HG02642 (cell line): ENCODE data around the gene PADI4.

Experiments used
- ATAC-seq: cut with Tn5 transposase; IDR thresholded peaks from one replicate; pipeline ENCODE4 v1.9.1; 2021; ENCODE audit warnings: mild to moderate bottlenecking; ENCODE audit not compliant: unreplicated experiment, poor library complexity

PADI4 gene

DNA sequence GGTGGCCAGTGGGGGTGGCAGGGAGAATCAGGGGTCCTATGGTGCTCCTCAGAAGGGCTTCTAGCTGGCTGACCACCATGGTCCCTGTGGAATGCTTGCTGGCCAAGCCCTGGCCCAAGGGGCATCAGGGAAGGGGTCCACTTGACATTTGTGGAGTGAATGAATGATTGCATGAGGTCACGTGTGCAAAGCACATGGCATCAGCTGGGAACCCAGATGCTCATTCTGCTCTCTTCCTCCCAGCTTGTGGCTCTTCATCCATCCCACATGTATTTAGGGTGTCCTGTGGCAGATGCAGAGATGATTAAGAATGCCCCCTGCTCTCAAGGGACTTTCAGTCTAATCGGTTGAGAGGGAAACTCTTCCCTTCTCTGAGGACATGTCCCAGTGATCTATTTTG is 27.1 kb upstream of the PADI4 start:
- no peak for ATAC-seq

DNA sequence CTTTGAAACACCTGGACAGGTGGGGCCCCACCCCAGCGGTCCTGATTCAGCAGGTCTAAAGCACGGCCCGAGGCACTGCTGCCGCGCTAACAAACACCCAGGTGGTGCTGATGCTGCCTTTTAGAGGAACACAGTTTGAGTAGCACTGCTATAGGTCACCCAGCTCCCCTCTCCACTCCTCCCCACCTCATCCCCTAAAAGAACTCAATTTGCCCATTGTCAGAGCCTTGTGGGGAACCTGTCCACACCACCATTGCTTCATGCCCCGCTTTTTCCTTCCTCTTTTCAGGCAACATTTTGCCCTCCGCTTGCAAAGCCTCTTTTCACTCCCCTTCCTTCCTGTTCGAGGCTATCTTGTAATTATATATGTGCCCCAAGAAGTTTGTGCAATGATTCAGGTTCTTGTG is 26.2 kb upstream of the PADI4 start:
- no peak for ATAC-seq

DNA sequence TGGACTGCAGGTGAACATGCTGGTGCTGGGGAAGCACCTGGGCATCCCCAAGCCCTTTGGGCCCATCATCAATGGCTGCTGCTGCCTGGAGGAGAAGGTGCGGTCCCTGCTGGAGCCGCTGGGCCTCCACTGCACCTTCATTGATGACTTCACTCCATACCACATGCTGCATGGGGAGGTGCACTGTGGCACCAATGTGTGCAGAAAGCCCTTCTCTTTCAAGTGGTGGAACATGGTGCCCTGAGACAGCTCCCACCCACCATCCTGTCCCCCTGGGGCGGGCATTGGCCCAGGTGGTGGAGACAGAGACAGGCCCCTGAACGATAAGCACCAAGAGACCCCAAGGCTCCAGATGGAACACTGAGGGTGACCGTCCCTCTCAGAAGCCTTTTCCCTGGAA is 25.2 kb upstream of the PADI4 start:
- ATAC-seq, result no peak

DNA sequence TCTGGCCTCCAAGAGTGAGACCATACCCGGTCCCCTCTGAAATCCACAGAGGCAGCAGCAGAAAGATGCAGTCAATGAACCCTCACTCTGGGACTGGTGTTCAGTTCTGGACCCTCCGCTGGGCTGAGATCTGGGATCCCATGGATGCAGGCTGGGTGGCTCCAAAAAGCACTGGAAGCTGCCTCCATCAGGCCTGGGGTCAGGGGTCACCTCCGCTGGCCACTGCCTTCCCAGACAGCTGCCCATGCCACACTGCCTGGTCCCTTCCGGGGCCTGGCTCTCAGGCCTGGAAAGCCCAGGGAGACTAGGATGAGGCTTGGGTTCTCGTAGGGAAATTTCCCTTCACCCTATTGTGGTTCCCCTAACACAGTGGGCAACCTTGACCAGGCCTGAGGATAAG is 21.4 kb upstream of the PADI4 start:
- ATAC-seq, result no peak

DNA sequence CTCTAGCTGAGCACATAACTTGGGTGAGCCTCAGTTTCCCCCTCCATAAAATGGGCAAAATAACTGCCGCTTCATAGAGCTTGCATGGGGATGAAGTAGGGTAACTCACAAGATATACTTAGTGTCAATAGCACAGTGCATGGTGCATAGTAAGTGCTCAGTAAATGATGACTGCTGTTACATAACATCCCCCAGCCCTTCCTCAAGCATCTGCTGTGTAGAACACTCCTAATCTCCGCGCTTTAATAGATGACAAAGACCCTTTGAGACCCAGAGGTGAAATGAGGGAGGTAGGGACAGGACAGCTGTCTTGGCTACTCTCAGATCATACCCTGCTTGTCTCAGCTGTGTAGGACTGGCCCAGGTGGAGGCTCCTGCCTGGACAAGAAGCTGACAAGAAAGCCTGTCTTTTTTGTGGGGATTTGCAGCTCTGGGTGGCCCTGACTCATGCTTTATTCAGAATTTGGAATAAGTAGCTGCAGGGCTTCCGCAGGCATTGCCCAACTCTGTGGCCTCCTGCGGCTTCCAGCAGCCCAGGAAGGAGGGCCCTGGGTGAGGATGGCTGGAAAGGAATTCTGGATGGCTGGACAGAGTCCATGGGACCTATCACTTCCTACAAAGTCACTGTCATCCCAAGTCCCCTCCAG is 20.7 kb upstream of the PADI4 start:
- ATAC-seq, result no peak

DNA sequence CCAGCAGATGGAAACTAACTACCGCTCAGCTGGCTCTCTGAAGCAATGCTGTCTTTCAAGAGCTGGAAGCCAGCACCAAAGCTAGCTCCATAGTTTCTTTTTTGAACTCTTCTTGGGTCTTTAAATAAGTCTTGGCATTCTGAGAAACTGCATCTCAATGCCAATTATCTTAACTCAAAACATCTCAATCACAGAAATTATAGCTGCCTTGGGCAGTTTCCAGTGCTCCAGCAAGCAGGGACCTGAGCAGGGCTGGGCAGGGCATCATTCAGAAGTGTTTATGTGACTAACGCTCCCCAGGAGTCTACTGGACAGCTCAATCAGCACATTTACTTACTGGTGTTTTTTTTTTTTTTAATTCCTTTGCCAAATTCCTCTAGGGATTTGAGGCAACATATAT is 18.3 kb upstream of the PADI4 start:
- ATAC-seq, result no peak

DNA sequence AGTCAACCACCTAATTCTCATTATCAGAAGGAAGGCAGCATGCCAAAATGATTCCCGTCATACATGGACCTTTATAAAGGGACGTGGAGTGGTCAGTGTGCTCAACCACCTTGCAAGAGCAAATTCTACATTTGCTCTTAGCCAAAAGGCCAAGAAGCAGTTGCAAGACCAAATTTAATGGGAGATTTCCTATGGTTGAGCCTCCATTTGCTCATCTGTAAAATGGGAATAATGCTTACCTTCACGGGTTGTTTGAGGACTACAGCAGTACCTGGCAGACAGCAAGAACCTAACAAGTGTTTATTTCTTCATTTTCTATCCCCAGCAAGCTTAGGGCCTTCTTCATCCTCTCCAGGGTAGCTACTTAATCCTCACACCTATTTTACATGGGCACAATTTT is 17.4 kb upstream of the PADI4 start:
- no peak for ATAC-seq

DNA sequence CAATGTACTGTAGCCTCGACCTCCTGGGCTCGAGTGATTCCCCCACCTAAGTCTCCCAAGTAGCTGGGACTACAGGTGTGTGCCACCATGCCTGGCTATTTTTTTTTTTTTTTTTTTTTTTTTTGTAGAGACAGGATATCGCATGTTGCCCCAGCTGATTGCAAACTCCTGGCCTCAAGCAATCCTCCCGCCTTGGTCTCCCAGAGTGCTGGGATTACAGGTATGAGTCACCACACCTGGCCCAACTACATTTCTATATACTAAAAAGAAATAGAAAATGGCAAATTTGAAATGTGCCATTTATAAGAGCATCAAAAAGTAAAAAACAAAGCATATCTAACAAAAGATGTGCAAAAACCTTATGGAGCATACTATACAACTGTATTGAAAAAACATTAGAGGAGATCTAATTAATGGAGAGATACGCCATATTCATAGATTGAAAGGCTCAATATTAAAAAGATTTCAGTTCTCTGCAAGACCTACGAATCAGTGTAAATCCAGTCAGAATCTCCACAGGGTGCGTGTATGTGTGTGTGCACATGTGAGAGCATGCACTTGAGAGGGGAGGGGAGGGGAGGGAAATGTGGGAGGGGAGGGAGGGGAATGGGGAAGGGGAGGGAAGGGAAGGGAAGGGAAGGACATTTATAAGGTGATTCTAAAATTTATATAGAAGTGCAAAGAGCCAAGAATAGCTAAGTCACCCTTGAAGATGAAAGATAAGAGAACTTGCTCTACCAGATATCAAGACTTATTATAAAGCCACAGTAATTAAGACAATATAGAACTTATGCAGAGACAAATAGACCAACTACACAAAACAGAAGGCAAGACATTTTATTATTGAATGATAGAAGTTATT is 15.5 kb upstream of the PADI4 start:
- no peak for ATAC-seq

DNA sequence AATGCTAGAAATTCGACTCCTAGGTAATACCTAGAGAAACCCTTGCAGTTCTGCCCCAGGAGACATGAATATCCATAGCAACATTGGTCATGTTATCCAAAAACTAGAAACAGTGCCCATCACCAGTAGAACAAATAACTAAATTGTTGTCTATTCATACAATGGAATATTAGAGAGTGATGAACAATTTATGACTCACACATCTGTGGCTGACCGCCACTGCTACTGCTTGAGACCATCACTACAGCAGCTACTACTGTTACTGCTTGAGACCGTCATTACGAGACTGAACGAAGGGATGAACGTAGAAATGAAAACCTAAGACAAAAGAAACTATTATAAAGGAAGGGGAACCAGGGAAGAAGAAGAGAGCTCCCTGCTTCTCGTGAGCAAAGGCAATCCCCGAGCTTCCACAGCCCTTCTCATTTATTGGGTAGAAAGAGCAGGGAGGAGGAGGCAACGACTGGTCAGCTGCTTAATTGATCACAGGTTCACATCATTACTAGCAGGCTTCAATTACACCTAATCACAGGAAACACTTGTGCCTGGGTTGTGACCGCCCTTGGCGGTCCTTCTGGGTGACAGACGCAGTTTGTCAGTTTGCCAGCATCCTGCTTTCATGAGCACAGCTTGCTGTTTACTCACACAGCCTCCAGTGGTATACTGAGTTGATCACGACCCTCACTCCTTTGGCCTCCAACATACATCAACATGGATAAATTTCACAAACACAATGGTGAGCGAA is 14.1 kb upstream of the PADI4 start:
- no peak for ATAC-seq

DNA sequence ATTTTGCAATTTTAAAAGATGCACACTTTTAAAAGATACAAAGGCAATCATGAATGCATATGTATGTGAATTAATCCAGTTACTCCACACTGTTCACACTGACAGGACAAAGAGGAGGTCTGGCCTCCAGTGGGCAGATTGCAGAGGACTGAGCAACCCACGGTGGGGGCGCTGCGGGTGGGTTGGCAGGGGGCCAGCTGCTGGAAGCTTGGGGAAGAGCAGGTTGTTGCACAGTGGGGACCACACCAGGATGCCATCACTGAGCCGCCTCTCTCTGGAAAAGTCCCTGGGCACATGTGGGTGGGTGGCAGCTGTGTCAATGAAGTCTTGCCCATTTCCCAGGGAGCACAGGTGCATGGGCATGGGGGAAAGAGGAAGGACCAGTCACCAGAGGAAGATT is 12.7 kb upstream of the PADI4 start:
- ATAC-seq, result no peak

DNA sequence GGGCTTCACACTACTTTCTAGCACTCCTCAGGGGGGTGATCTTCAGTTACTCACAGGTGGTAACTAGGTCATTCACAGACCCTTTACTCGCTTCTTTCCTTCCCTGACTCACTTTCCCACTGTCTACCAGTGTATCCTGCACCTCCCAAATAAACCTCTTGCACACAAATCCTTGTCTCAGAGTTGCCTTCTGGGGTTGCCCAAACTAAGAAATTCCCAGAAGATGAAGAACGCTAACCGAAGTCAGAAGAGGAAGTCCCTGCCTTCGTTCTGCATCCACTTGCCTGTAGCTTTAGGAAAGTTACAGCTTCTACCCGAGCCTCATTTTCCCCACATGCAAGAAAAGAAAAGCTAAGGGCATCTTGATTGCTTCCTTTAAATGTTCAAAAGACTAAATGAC is 11.9 kb upstream of the PADI4 start:
- ATAC-seq, result no peak

DNA sequence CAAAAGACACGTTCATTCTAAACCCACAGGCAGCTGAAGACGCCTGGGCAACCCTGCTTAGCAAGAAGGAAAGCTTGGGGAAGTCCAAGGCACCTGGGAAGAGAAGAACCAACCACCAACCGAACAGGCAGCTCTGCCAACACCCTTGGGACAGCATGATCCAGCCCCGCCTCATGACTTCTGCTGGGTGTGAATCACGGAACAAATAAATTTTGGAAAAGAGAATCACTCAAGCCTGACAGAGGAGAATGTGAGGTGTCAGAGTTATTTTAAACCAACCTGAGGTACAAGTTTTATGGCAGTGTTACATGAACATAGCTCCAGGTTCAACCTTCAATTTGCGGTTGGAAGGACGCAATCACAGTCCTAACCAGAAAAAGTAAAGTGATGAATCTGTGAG is 10.0 kb upstream of the PADI4 start:
- ATAC-seq, result no peak

DNA sequence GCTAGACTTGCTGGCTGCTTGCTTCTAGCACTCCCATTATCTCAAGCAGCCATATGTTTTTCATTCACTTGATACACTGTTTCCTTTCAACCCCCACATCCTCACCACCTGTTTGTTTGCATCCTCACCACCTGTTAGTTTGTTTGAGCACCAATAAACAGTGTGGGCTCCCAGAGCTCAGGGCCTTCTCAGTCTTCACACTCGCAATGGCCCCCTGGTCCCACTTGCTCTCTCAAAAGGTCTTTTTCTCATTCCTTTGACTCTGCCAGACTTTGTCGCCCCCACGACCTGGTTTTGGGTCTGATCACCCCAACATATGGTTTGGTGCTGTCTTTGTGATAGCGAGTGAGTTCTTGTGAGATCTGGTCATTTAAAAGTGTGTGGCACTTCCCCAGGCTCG is 6.2 kb upstream of the PADI4 start:
- ATAC-seq, result no peak

DNA sequence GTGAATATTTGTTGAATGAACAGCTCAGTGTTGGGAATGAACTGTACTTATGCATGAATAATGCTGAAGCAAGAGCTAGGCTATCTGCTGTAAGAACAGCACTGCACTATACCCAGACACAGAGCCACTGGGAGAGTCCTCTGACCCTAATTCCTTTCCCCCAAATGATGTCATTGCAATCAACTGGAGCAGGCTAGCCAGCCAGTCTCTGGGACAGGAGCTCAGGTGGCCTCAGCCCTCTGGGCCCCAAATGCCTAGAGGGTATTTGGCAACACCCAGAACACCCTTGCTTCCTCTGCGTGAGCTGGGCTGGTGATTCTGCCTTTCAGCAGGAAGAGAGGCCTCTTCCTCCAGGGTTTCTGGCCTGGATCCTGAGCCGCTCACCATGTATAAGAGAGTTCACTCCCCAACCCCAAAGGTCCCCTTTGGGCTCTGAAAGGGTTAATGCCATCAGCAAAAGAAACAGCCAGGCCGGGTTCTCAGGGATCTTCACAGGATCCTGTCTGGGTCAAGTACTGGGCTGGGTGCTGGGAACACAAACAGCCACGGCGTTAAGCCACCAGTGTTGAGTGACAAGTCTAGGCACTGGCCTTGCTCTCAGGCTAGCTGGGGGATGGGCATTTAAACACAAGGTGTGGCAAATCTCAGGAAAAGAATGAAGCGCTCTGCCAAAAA is 3.7 kb upstream of the PADI4 start:
- no peak for ATAC-seq

DNA sequence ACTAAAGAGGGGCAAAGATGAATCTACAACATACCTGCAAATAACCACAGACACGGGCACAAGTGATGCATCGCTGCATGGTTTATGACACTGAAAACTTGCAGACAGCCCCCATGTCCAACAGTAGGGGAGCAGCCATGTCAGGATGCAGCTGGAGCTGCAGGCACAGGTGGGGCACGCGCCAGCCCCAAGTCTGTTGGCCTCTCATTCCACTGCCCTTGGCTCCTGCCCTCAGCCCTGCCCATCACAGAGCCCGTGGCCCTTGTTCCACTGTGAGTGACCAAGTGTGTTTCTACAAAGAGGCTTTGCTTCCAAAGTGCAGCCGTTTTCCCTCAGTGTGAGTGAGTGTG is 3.2 kb upstream of the PADI4 start:
- no peak for ATAC-seq

DNA sequence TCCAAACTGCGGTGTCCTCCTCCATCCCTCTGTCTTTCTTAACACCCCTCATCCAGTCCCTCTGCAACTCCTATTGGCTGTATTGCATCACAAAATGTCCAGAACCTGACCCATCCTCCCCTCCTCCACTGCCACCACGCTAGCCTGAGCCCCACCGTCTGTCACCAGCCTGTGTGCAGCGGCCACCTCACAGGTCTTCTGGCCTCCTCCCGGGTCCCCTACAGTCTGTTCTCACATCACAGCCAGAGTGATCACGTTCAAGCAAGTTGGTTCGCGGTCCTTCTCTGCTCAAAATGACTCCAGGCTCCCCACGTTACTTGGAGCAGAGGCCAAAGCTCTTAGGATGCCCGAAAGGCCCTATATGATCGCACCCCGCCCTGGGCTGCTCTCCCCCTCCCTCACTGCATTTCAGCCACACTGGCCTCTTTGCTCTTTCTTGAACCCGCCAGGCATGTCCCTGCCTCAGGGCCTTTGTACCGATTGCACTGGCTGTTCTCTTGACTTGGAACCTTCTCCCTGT is 2.4 kb upstream of the PADI4 start:
- ATAC-seq, result no peak

DNA sequence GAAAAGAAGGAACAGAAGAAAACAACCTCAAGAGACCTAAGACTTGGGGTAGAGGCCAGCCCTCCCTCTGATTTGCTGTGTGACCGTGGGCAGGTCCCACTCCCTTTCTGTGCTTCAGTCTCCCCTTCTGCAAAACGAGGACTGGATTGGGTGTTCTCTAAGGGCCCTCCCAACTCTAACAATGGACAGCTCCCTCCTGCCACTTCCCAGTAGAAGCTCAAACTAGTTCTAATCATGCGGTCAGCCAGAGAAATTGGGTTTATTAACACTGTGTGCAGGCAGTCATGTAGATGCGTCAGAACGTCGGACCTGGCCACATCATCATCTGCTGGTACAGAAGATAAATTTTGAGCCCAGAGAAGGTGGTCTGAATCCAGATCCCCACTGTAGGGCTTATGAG is 1.6 kb upstream of the PADI4 start:
- ATAC-seq, result no peak

DNA sequence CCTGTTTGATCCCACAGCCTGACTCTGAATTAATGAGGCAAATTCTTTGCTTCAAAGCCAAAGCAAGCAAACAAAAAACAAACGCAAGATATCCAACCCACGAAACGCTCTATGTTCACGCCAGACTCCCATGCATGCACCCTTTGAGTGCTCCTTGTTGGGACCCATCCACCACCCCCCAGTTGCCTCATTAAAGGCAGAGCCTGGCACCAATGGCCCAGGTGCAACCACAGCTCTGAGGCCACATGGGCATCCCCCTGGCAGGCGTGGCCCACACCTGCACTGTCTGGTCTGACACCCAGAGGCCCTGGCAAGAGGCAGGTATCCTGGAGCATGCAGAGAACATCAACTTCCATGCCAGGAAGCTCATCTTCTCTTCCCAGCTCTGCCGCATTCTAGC is 1.1 kb upstream of the PADI4 start:
- ATAC-seq, result no peak

DNA sequence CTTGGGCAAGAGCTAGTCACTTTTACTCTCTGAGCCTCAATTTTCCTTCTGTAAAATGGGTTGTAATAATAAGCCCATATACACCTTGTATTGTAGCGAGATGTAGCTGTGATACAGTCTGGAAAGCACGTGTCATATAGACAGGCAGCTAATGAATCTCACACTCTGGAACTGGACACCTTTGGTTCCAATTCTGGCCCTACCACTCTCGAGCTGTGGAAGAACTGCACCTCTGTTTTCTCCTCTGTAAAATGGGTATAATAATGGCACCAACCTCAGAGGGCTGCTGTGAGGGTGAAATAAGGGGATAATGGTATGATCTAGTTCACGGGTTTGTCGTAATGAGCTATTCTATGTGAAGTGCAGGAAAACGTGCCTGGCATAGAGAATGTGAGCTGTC is 668 bp upstream of the PADI4 start:
- no peak for ATAC-seq

DNA sequence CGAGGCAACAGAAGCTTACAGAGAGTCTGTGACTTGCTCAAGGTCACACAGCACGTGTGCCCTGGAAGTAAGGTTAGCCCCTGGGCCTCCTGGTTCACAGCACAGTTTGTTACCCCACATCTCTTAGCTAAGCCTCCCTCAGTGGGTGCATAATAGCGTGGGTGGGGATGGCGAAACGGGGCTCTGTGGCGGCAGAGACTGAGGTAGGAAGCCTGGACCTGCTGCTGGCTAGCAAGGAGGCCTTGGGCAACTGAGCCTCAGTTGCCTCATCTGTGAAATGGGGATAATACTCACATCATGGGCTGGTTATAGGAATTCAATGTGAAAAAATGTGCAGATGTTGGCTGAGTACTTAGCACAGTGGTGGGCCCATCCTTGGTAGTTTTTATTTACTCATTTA is 596 bp downstream of the PADI4 start:
- ATAC-seq, result no peak
